K562 (cell line): ENCODE results near the gene B4GALT4. TPM values are rescaled to one million over a fixed set of nuclear protein-coding genes. Genes with fewer than 3 reads are reported as not detected.

Source experiments
- ATAC-seq: fragments of 200-7000 bp; cut with Tn5 transposase; 3 replicates; pipeline ENCODE4 v1.9.1; 2020; ENCODE audit warnings: moderate library complexity
- BruUV-seq: library from RNA; stranded (reverse); fragments of 400-500 nt; replicated peaks from 2 replicates; lab custom pipeline; 2021; lab: Mats Ljungman, UMichigan
- CTCF ChIA-PET: fragments of 300-600 bp; formaldehyde crosslinking; extraction: SDS; loops from one replicate; lab custom pipeline; 2021; ENCODE audit warnings: low intra/inter-chr PET ratio; lab: Yijun Ruan, JAX
- POLR2A ChIA-PET: fragments of 300-600, 350-650 bp; sonication (Branson Sonifier 250); formaldehyde crosslinking; extraction: SDS; loops from one replicate; lab custom pipeline; 2021; ENCODE audit warnings: antibody characterized with exemption, inconsistent platforms; lab: Yijun Ruan, JAX
- DNase-seq, 4 experiments: peaks; one replicate each; pipeline versions ENCODE4 v3.0.0 to v3.0.0-alpha.2; 2011 to 2018; ENCODE audit warnings: low spot score in 3 of 4, mixed read lengths in 3 of 4; ENCODE audit errors: extremely low read depth in 1 of 4
- FAIRE-seq: peaks from 2 replicates; lab custom pipeline; 2011; peaks lifted over from hg19 to GRCh38; lab: Jason Lieb, UNC
- H2AFZ ChIP-seq: 2 replicates; pipeline ENCODE4 v1.6.0; 2011; ENCODE audit warnings: low read depth, low read length, control low read depth, inconsistent platforms
- H3K27ac ChIP-seq: fragments of 200-600 bp; 3 replicates; pipeline ENCODE4 v1.8.0; 2011; ENCODE audit warnings: low read depth, mild to moderate bottlenecking, control low read depth, inconsistent platforms, low read length, moderate library complexity, mixed read lengths; ENCODE audit errors: extremely low read depth
- H3K27me3 ChIP-seq, 2 experiments: fragments of 300-600 bp in 1 of 2; 2 replicates in 1 of 2; 3 replicates in 1 of 2; pipeline versions ENCODE4 v1.6.0 to v1.8.0; 2011; ENCODE audit warnings: inconsistent platforms in 2 of 2, low read length in 2 of 2, mild to moderate bottlenecking in 1 of 2, mixed read lengths in 1 of 2, moderate library complexity in 1 of 2; ENCODE audit not compliant: control insufficient read depth in 2 of 2, insufficient read depth in 2 of 2
- H3K36me3 ChIP-seq: fragments of 300-600 bp; 3 replicates; pipeline ENCODE4 v1.8.0; 2011; ENCODE audit warnings: mild to moderate bottlenecking, low read length, inconsistent platforms; ENCODE audit not compliant: control insufficient read depth, insufficient read depth
- H3K4me1 ChIP-seq, 2 experiments: fragments of 200-600 bp in 1 of 2; replicated peaks in 1 of 2; 2 replicates in 1 of 2; 3 replicates in 1 of 2; pipeline versions ENCODE4 v1.5.1 to v1.8.0; 2011; ENCODE audit warnings: inconsistent platforms in 2 of 2, low read length in 2 of 2, mild to moderate bottlenecking in 1 of 2, mixed read lengths in 1 of 2, moderate library complexity in 1 of 2; ENCODE audit not compliant: control insufficient read depth in 2 of 2, insufficient read depth in 2 of 2
- H3K4me2 ChIP-seq: 2 replicates; pipeline ENCODE4 v1.6.1; 2011; ENCODE audit warnings: low read length, control low read depth, inconsistent platforms, mixed read lengths; ENCODE audit not compliant: insufficient read depth
- H3K4me3 ChIP-seq: fragments of 200-600 bp; sonication (generic), shearing (Covaris generic); 2 replicates; pipeline ENCODE4 v1.5.1; 2016; ENCODE audit warnings: control low read depth, inconsistent platforms
- H3K79me2 ChIP-seq: fragments of 200-600 bp; 3 replicates; pipeline ENCODE4 v1.8.0; 2011; ENCODE audit warnings: low read length, inconsistent platforms; ENCODE audit not compliant: control insufficient read depth, insufficient read depth
- H3K9ac ChIP-seq, 2 experiments: 2 replicates each; pipeline versions ENCODE4 v1.6.0 to v1.6.1; 2011; ENCODE audit warnings: low read depth in 2 of 2, low read length in 2 of 2, control low read depth in 1 of 2, inconsistent platforms in 1 of 2, mild to moderate bottlenecking in 1 of 2, mixed read lengths in 1 of 2; ENCODE audit not compliant: insufficient read depth in 1 of 2
- H3K9me1 ChIP-seq: one replicate; pipeline ENCODE4 v1.6.0; 2011; ENCODE audit warnings: inconsistent platforms, mild to moderate bottlenecking, low read length, moderate library complexity; ENCODE audit not compliant: control insufficient read depth, insufficient read depth
- H3K9me3 ChIP-seq: replicated peaks from 2 replicates; pipeline ENCODE4 v1.5.1; 2011; ENCODE audit warnings: low read depth, low read length, inconsistent platforms; ENCODE audit not compliant: control insufficient read depth, insufficient read depth
- H4K20me1 ChIP-seq: replicated peaks from 2 replicates; pipeline ENCODE4 v1.6.1; 2011; ENCODE audit warnings: low read length, inconsistent platforms, mixed read lengths; ENCODE audit not compliant: control insufficient read depth, insufficient read depth
- ARID1B ChIP-seq: fragments of 450-650 bp; IDR thresholded peaks from 2 replicates; pipeline ENCODE4 v1.6.1; 2016; ENCODE audit warnings: antibody characterized with exemption, mild to moderate bottlenecking, inconsistent platforms
- ESRRB ChIP-seq: fragments of 250-450 bp; sonication (Bioruptor Pico); IDR thresholded peaks from 2 replicates; pipeline ENCODE4 v1.5.0; 2020; ENCODE audit warnings: mild to moderate bottlenecking, moderate library complexity, borderline replicate concordance
- FOXA3 ChIP-seq, 2 experiments: fragments of 450-650 bp in 1 of 2; sonication (generic) in 1 of 2; formaldehyde crosslinking; IDR thresholded peaks in 1 of 2; conservative IDR thresholded peaks in 1 of 2; 2 replicates each; pipeline versions ENCODE4 v1.4.0 to v1.8.0; 2020 to 2022; ENCODE audit warnings: mild to moderate bottlenecking in 2 of 2, missing genetic modification reagents in 1 of 2
- HDGF ChIP-seq: fragments of 450-650 bp; IDR thresholded peaks from 2 replicates; pipeline ENCODE4 v1.6.1; 2016
- HNRNPH1 ChIP-seq: fragments of 200-400 bp; formaldehyde crosslinking; optimal IDR thresholded peaks from 2 replicates; pipeline ENCODE3; 2017; ENCODE audit warnings: low read depth, mild to moderate bottlenecking, low read length, moderate library complexity
- HNRNPLL ChIP-seq: fragments of 200-400 bp; formaldehyde crosslinking; IDR thresholded peaks from 2 replicates; pipeline ENCODE4 v1.6.1; 2017; ENCODE audit warnings: low read length, low read depth, mild to moderate bottlenecking; ENCODE audit not compliant: poor library complexity, severe bottlenecking
- MTA2 ChIP-seq: fragments of 450-650 bp; IDR thresholded peaks from 2 replicates; pipeline ENCODE4 v1.6.1; 2016; ENCODE audit warnings: low read depth
- RAD21 ChIP-seq, 2 experiments: fragments of 250-450 bp in 1 of 2; fragments of 450-650 bp in 1 of 2; sonication (Bioruptor Pico) in 1 of 2; formaldehyde crosslinking in 1 of 2; IDR thresholded peaks in 1 of 2; conservative IDR thresholded peaks in 1 of 2; 2 replicates each; pipeline versions ENCODE4 v1.4.0 to v1.8.0; 2020 to 2022; ENCODE audit warnings: mild to moderate bottlenecking in 2 of 2, moderate library complexity in 1 of 2
- TCF3 ChIP-seq: sonication (generic); formaldehyde crosslinking; IDR thresholded peaks from 2 replicates; pipeline ENCODE4 v1.4.0; 2020; ENCODE audit warnings: mild to moderate bottlenecking, missing genetic modification reagents
- ZFP30 ChIP-seq: fragments of 250-450 bp; sonication (Bioruptor Pico); IDR thresholded peaks from 2 replicates; pipeline ENCODE4 v1.8.0; 2022; ENCODE audit warnings: moderate library complexity, mild to moderate bottlenecking, inconsistent platforms, borderline replicate concordance
- ZNF24 ChIP-seq: fragments of 450-650 bp; IDR thresholded peaks from 2 replicates; pipeline ENCODE4 v1.6.1; 2016
- WGBS: fragments of 100-300 bp; shearing (Covaris generic); methylation state at CpG from one replicate; pipeline ENCODE4 v1.1.6; 2016; ENCODE audit warnings: low coverage, mixed read lengths; ENCODE audit not compliant: insufficient coverage; ENCODE audit errors: missing lambda C conversion rate; 5-methylcytosine and 5-hydroxymethylcytosine counted together
- in situ Hi-C: fragments of 300-500 bp; cut with MboI; formaldehyde crosslinking; loops from 4 replicates; pipeline ENCODE4 v1.15.0; 2018; ENCODE audit warnings: inconsistent platforms, mixed read lengths
- intact Hi-C: fragments of 100-400 bp; cut with micrococcal nuclease; formaldehyde crosslinking; loops from 2 replicates; pipeline ENCODE4 v1.14.2; 2022
- polyA plus RNA-seq, 8 experiments: library from polyadenylated mRNA; depleted of rRNA in 4 of 8; stranded (reverse) in 5 of 8; unstranded in 3 of 8; fragments of >200 nt; fragmentation: Nextera tagmentation in 2 of 8; fragmentation: Illumina TruSeq in 1 of 8; extraction: Ambion mirVana in 2 of 8; extraction: Trizol in 1 of 8; gene quantifications; 2 replicates each; pipeline versions ENCODE4 v1.2.1 to v1.2.3, GENCODE V29; 2011 to 2014; ENCODE audit warnings: inconsistent platforms in 1 of 8, missing spikeins in 1 of 8
- total RNA-seq, 7 experiments: library from RNA; depleted of rRNA in 6 of 7; stranded (reverse); fragments of >200 nt in 6 of 7; fragmentation: Illumina TruSeq in 2 of 7; extraction: Trizol in 2 of 7; gene quantifications; 2 replicates each; pipeline versions ENCODE4 v1.2.1 to v1.2.3, GENCODE V29; 2011 to 2021; ENCODE audit warnings: low replicate concordance in 1 of 7
- TF ChIP-seq, protein P1 (sequence below): sonication (generic); formaldehyde crosslinking; IDR thresholded peaks from 2 replicates; pipeline ENCODE4 v1.8.0; 2023; ENCODE audit warnings: missing genetic modification reagents, mild to moderate bottlenecking, borderline replicate concordance
- TF ChIP-seq, protein P2 (sequence below): sonication (generic); formaldehyde crosslinking; IDR thresholded peaks from 2 replicates; pipeline ENCODE4 v1.8.1; 2023; ENCODE audit warnings: mild to moderate bottlenecking, missing genetic modification reagents, moderate library complexity
- TF ChIP-seq, protein P3 (sequence below): fragments of 250-450 bp; sonication (Bioruptor Pico); IDR thresholded peaks from 2 replicates; pipeline ENCODE4 v1.8.0; 2021; ENCODE audit warnings: moderate library complexity, mild to moderate bottlenecking, inconsistent platforms

Gene B4GALT4
- total and polyA plus RNA-seq, 9 of the 15 experiments (the other 6 are each of a cell fraction or from before 2014, with no cell fraction given) = 8.2 to 17.8 (median 12.2) TPM

DNA sequence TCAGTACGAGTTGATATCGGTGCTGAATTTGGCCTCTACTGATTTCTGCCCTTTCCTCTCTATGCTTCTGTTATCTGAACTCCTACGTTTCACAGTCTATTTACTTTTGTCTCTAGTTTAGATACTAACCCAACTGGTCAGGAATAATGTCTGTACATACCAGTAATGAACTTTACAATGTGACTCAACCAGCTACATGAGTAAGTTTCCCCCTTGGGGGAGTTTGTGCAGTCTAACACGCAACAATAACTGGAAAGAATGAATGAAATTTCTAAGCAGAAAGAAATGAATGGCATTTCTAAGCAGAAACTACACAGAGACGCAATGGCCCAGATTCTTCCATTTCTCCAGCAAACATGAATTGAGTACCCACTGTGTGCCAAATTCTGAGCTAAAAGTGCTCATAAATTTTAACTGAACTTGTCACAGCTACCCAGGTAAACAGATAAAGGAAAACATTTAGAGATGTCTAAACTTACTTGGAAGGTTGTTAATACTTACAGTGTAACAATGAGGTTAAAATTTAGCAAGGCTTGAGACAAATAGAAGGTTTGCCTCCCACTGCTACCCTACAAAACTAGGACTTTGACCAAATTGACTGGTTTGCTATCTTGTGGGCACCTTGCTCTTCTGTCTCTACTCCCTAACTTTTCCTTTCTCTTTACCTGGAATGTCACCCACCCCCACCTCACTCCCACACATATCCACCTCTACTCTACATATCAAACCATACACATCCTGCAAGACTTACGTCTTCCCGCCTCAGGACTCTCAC, 55.7 kb downstream of the B4GALT4 start:
- Histone ChIP-seq H3K4me3 (no peak overlapping the region), H3K9me1 (no peaks in the 10 kb centered on the region), H3K27ac (no peak overlapping the region), H3K4me2 (no peak overlapping the region), H2AFZ (no peak overlapping the region), H4K20me1 (no peaks in the 10 kb centered on the region), H3K9me3 (no peaks in the 10 kb centered on the region), H3K27me3 (peaks cover 0 to 9% of the 10 kb centered on the region in 2 experiments; a peak in 3 of 5 replicates), H3K36me3 (no peaks in the 10 kb centered on the region), H3K4me1 (no peaks in the 10 kb centered on the region), H3K79me2 (no peaks in the 10 kb centered on the region), H3K9ac (no peak overlapping the region)
- intact Hi-C loops = no loop called here
- BruUV-seq = no TSS peak
- CTCF ChIA-PET = no interaction called here
- in situ Hi-C loops = no loop called here
- ATAC-seq = no peak
- POLR2A ChIA-PET = no interaction called here
- FAIRE-seq = no peak
- DNase-seq = no peak
- 7% methylated on average over 7 of the region's 7 CpGs for WGBS
- 0 out of 2 replicates have a peak, but pooled peaks have one; percentile 9 for TF ChIP-seq ZNF24
- TF ChIP-seq TCF3 (CRISPR knock-in tag) = peak; percentile 29; the same call in 1 of the 2 replicates
- no peak for TF ChIP-seq ESRRB (CRISPR knock-in tag)
- no peak for TF ChIP-seq HNRNPLL
- TF ChIP-seq, protein P1, sequence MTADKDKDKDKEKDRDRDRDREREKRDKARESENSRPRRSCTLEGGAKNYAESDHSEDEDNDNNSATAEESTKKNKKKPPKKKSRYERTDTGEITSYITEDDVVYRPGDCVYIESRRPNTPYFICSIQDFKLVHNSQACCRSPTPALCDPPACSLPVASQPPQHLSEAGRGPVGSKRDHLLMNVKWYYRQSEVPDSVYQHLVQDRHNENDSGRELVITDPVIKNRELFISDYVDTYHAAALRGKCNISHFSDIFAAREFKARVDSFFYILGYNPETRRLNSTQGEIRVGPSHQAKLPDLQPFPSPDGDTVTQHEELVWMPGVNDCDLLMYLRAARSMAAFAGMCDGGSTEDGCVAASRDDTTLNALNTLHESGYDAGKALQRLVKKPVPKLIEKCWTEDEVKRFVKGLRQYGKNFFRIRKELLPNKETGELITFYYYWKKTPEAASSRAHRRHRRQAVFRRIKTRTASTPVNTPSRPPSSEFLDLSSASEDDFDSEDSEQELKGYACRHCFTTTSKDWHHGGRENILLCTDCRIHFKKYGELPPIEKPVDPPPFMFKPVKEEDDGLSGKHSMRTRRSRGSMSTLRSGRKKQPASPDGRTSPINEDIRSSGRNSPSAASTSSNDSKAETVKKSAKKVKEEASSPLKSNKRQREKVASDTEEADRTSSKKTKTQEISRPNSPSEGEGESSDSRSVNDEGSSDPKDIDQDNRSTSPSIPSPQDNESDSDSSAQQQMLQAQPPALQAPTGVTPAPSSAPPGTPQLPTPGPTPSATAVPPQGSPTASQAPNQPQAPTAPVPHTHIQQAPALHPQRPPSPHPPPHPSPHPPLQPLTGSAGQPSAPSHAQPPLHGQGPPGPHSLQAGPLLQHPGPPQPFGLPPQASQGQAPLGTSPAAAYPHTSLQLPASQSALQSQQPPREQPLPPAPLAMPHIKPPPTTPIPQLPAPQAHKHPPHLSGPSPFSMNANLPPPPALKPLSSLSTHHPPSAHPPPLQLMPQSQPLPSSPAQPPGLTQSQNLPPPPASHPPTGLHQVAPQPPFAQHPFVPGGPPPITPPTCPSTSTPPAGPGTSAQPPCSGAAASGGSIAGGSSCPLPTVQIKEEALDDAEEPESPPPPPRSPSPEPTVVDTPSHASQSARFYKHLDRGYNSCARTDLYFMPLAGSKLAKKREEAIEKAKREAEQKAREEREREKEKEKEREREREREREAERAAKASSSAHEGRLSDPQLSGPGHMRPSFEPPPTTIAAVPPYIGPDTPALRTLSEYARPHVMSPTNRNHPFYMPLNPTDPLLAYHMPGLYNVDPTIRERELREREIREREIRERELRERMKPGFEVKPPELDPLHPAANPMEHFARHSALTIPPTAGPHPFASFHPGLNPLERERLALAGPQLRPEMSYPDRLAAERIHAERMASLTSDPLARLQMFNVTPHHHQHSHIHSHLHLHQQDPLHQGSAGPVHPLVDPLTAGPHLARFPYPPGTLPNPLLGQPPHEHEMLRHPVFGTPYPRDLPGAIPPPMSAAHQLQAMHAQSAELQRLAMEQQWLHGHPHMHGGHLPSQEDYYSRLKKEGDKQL (CRISPR knock-in tag) = no peak
- no peak for TF ChIP-seq HNRNPH1
- TF ChIP-seq, protein P2, sequence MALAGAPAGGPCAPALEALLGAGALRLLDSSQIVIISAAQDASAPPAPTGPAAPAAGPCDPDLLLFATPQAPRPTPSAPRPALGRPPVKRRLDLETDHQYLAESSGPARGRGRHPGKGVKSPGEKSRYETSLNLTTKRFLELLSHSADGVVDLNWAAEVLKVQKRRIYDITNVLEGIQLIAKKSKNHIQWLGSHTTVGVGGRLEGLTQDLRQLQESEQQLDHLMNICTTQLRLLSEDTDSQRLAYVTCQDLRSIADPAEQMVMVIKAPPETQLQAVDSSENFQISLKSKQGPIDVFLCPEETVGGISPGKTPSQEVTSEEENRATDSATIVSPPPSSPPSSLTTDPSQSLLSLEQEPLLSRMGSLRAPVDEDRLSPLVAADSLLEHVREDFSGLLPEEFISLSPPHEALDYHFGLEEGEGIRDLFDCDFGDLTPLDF = no peak
- TF ChIP-seq ARID1B = 0 out of 2 replicates have a peak, but pooled peaks have one; percentile 8
- no peak for TF ChIP-seq RAD21 (CRISPR knock-in tag; conservative IDR thresholded peaks at IDR 0.05 in 1 of 2, IDR thresholded peaks at IDR 0.05 in 1 of 2)
- TF ChIP-seq, protein P3, sequence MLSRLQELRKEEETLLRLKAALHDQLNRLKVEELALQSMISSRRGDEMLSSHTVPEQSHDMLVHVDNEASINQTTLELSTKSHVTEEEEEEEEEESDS (CRISPR knock-in tag) = no peak
- TF ChIP-seq FOXA3 (CRISPR knock-in tag; conservative IDR thresholded peaks at IDR 0.05 in 1 of 2, IDR thresholded peaks at IDR 0.05 in 1 of 2) = 0 out of 4 replicates have a peak, but pooled peaks of 1 of the 2 experiments have one; percentile 27
- TF ChIP-seq HDGF = no peak
- no peak for TF ChIP-seq ZFP30 (CRISPR knock-in tag)
- no peak for TF ChIP-seq MTA2
